Measurements from ENCODE around the gene ZNF583. TPM values are rescaled to one million over a fixed set of nuclear protein-coding genes. Genes with fewer than 3 reads are reported as not detected.
A peak's percentile ranks its signal among the peaks of the same experiment; 100 is the strongest.

ZNF583 gene
- total and polyA plus RNA-seq, 9 of the 15 experiments (the other 6 are each of a cell fraction or from before 2014, with no cell fraction given): 0.92 to 6.7 (median 3.0) TPM

- TF ChIP-seq, protein P1, sequence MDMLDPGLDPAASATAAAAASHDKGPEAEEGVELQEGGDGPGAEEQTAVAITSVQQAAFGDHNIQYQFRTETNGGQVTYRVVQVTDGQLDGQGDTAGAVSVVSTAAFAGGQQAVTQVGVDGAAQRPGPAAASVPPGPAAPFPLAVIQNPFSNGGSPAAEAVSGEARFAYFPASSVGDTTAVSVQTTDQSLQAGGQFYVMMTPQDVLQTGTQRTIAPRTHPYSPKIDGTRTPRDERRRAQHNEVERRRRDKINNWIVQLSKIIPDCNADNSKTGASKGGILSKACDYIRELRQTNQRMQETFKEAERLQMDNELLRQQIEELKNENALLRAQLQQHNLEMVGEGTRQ (CRISPR knock-in tag; IDR thresholded peaks at IDR 0.05): no peak
- TF ChIP-seq PTBP1 (IDR thresholded peaks at IDR 0.05; ENCODE audit: low read depth, low read length): no peak
- no peak for TF ChIP-seq HNRNPUL1 (IDR thresholded peaks at IDR 0.05; ENCODE audit: low read length)
- TF ChIP-seq, protein P2, sequence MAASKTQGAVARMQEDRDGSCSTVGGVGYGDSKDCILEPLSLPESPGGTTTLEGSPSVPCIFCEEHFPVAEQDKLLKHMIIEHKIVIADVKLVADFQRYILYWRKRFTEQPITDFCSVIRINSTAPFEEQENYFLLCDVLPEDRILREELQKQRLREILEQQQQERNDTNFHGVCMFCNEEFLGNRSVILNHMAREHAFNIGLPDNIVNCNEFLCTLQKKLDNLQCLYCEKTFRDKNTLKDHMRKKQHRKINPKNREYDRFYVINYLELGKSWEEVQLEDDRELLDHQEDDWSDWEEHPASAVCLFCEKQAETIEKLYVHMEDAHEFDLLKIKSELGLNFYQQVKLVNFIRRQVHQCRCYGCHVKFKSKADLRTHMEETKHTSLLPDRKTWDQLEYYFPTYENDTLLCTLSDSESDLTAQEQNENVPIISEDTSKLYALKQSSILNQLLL (CRISPR knock-in tag; IDR thresholded peaks at IDR 0.05; ENCODE audit: borderline replicate concordance): no peak
- TF ChIP-seq ZNF395 (CRISPR knock-in tag; IDR thresholded peaks at IDR 0.05): no peak
- no peak for TF ChIP-seq ZNF445 (CRISPR knock-in tag; IDR thresholded peaks at IDR 0.05; ENCODE audit: low read depth)
- no peak for TF ChIP-seq SNRNP70 (optimal IDR thresholded peaks at IDR 0.05; ENCODE audit: low read depth, low read length)
- no peak for TF ChIP-seq NR2F6 (CRISPR knock-in tag; IDR thresholded peaks at IDR 0.05)
- TF ChIP-seq RCOR1 (IDR thresholded peaks at IDR 0.05; ENCODE audit: borderline replicate concordance in 1 of 2, low read depth in 2 of 2, low read length in 2 of 2): no peak
- TF ChIP-seq NR3C1 (CRISPR knock-in tag; IDR thresholded peaks at IDR 0.05): peak; percentile 59; the same call in 1 of the 2 replicates
- no peak for TF ChIP-seq ETV6 (IDR thresholded peaks at IDR 0.05; ENCODE audit: borderline replicate concordance in 1 of 2, low read depth in 2 of 2, low read length in 1 of 2)
- TF ChIP-seq ETV6 (CRISPR knock-in tag; IDR thresholded peaks at IDR 0.05; ENCODE audit: borderline replicate concordance): no peak
- peak; percentile 36 for TF ChIP-seq GTF3C2 (IDR thresholded peaks at IDR 0.05; ENCODE audit: borderline replicate concordance, extremely low read depth, insufficient read length)
- TF ChIP-seq MBD2 (IDR thresholded peaks at IDR 0.05; ENCODE audit: borderline replicate concordance, low read depth): no peak
- TF ChIP-seq BHLHE40 (IDR thresholded peaks at IDR 0.05; ENCODE audit: low read length): no peak
- TF ChIP-seq MED1 (CRISPR knock-in tag; IDR thresholded peaks at IDR 0.05; ENCODE audit: borderline replicate concordance): no peak
- TF ChIP-seq ZNF668 (CRISPR knock-in tag; IDR thresholded peaks at IDR 0.05): no peak
- TF ChIP-seq MEF2A (IDR thresholded peaks at IDR 0.05; ENCODE audit: control insufficient read depth, low read depth, low read length): no peak
- no peak for TF ChIP-seq ILK (tag; IDR thresholded peaks at IDR 0.05; ENCODE audit: borderline replicate concordance, low read depth)
- TF ChIP-seq NCOA1 (IDR thresholded peaks at IDR 0.05; ENCODE audit: low read depth): 0 out of 2 replicates have a peak, but pooled peaks have one; percentile 12
- peak; percentile 86 for TF ChIP-seq POLR2G (IDR thresholded peaks at IDR 0.05; ENCODE audit: low read depth, low read length)
Measured at GRCh38 chr19:56403764-56404704, at the start of gene ZNF583 (continued).
